ENCODE measurements around the gene IFNLR1.

Gene IFNLR1

DNA sequence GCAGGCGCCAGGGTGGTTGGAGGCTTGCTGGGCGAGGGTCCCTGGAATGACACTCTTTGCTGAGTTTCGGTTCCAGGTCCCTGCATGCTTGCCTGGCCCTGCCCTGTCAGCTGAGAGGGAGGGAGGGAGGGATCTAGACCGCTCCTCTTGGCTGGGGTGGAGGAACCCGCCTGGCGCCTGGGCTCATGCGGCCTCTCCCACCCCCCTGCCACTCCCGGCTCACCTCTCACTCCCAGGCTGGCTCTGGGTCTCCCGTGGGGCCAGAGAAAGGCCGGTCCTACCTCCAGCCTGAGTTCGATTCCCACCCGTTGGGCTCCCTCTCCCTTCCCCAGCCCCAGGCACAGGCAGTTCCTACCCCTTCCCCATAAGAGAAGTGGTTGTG lies 19.0 kb upstream of the IFNLR1 start:
- no peak for DNase-seq (ENCODE audit: low read depth in 2 of 2)

DNA sequence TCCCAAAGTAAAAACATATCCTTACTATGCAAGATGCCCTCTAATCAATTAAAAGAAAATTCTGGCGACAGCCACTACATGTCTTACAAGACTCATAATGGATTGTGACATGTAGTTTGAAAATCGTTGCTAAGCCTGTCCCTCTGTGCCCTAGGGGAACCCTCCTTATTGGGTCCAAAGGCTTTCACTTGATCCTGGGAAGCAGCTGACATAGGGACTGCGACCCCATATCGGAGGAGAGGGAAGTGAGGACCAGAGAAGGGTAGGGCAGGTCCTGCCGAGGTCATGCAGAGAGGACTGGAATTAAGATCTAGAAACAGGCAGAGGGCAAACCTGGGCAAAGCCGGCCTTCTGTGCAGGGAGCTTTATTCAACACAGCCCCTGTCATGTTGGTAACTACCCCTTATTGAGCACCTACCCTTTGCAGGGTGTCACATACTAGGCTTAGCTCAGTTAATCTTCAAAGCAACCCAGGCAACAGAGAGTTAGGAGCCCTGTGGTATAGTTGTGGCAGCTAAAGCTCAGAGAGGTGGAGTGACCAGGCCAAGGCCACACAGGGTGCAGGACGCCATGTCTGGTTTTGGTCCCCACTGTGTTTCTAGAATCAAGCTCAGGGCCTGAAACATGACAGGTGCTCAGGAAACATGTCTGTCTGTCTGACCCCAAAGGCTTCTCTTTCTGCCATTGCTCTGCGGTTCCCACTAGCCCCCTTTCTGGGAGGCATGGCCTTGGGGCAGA lies 18.4 kb upstream of the IFNLR1 start:
- DNase-seq (ENCODE audit: low read depth in 2 of 2), result no peak

DNA sequence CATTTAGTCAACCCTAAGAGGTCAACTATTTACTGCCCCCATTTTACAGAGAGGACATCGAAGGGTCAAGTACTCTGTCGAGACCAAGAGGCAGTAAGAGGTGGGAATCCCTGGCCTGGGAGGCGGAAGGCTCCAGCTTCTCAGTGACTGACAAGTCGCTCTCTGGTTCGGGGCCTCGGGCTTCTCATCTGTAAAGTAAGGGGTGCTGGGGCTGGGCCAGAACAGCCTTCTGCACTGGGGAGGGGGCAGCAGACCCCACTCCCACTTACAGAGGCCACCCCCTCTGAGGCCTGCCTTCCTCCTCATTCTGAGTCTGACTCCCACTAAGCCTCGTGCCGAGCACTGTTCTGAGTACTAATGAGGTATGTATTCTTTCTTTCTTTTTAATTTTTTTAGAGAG lies 17.0 kb upstream of the IFNLR1 start:
- no peak for DNase-seq (ENCODE audit: low read depth in 2 of 2)

GRCh38 chr1:24203404-24203803 lies 16.3 kb upstream of the IFNLR1 start:
- DNase-seq (ENCODE audit: low read depth in 2 of 2), result no peak

- no peak for DNase-seq (ENCODE audit: low read depth in 2 of 2)
Observed at GRCh38 chr1:24202987-24203386, 15.9 kb upstream of the IFNLR1 start.

DNA sequence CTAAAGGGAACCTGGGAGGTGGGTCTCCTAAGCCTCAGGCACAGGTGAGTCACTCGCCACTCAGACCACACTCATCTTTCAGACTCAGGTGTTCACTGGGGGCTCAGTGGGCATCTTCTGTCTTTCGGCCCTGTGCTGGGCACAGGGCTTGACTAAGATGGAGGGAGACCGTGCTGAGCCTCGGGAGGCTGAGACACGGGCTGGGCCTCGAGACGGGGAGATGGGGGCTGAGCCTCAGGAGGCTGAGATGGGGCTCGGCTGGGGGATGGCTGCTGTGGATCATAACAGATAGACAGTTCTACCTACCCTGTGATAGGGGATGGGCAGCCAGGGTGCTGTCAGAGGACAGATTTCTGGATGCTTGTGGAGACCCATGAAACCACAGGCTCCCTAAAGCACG lies 15.5 kb upstream of the IFNLR1 start:
- DNase-seq (ENCODE audit: low read depth in 2 of 2), result no peak

- DNase-seq (ENCODE audit: low read depth in 2 of 2), result peak in 1 of 2 donors; percentile 32
Observed at GRCh38 chr1:24201941-24202440, 14.9 kb upstream of the IFNLR1 start.

DNA sequence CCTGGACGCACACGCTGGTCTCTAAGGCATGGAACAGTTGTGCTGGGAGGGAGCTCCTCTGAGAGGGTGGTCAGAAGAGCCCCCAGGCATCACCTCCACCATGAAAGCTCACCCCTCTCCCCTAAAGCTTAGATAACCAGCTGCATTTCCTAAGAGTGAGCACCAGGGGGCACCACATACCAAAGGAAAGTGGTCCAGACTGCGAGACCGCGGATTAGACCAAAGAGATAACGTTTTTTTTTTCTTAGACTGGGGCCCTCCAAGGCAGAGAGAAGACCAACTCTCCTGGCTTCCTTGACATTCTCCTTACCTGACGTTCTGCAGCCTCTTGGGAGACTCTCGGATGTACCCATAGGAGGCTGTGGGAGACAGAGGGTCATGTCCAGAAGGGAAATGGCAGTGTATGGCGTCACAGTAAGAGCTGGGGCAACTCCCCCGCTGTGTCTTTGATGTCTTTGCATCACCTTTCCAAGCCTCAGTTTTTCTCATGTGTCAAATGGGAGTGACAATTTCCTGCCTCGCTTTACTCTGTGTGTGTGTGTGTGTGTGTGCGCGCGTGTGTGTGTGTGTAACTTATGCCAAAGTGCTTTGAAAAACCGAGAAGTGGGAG lies 12.3 kb upstream of the IFNLR1 start:
- DNase-seq (ENCODE audit: low read depth in 2 of 2), result peak; percentile 52 to 62

DNA sequence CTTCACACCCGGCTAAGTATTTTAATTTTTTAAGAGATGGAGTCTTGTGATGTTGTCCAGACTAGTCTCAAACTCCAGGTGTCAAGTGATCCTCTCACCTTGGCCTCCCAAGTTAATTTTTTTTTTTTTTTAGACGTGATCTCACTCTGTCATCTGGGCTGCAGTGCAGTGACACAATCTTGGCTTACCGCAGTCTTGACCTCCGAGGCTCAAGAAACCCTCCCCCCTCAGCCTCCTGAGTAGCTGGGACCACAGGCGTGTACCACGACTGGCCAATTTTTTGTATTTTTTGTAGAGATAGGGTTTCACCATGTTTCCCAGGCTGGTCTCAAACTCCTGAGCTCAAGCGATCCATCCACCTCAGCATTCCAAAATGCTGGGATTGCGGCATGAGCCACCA lies 11.7 kb upstream of the IFNLR1 start:
- no peak for DNase-seq (ENCODE audit: low read depth in 2 of 2)

DNA sequence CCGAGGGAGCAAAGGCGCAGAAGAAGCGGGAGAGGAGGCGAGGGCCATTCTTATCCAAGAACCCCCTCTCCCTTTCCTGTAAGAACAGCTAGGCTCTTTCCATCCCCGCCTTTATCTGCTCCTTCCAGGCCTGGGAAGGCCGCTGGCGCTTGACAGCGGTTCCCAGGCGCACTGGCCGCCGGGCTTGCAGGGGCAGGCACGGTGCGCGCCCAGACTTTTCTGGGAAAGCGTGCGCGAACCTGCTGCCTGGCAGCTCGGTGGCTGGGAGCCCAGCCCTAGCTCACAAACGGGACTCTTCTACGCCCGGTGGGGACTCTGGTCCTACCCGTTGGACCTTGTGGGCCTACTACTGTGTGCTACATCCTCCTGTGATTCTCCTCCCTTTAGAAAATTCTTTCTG lies 8.8 kb upstream of the IFNLR1 start:
- DNase-seq (ENCODE audit: low read depth in 2 of 2), result no peak

- DNase-seq (ENCODE audit: low read depth in 2 of 2), result no peak
Observed at GRCh38 chr1:24195136-24195535, 8.0 kb upstream of the IFNLR1 start.

DNA sequence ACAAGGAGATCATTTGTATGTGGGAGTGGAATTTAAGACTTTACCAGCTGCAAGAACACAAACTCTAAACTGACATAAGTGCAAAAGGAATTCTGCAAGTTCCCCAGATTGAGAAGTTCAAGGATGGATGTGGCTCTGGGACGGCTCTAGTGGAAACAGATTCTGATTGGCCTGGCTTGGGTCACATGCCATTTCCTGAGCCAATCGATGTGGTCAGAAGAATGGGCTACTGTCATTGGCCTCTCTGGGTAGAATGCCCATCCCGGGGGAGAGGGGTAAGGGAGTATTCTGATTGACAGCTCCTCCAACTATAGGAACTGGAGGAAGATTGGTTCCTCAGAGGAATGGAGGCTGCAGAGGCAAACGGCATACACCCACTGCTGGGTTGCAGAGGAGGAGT lies 6.0 kb upstream of the IFNLR1 start:
- no peak for DNase-seq (ENCODE audit: low read depth in 2 of 2)

DNA sequence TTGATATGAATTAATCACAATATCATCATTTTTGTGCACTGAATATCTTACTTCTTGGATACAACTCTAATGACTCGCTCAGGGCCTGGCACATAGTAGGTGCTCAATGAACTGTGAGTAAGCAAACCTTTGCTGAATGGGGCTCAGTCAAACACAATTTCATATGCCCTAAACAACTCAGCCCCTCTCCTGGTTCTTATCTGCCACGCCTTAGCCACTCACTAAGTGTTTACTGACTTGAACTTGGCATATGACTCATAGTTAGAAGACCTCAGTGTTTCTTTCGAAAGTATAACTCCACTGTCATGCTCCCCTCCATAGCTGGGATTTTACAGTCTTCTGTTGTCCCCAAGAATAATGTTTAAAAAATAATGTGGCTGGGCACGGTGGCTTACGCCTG lies 4.8 kb upstream of the IFNLR1 start:
- DNase-seq (ENCODE audit: low read depth in 2 of 2), result no peak

DNA sequence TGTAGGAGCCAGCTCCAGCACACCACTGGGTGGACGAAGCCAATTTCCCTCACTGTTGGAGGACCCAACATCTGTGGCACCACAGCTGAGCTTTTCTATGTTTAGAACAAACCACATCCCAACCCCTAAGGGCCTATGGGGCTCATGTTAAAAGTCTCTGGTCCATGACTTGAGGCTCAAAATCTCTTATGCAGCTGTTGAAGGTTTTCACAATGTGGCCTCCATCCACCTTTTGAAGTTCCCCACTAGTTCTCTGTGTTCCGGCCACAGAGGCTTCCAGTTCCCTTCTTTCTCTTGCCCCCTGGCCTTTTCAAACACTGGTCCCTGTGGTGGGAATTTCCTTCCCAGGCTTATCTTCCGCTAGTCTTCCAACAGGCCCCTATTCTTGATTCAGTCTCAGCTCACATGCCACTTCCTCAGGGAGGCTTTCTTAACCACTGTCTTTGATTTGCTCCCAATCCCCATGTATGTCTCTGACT lies 3.9 kb upstream of the IFNLR1 start:
- DNase-seq (ENCODE audit: low read depth in 2 of 2), result no peak

DNA sequence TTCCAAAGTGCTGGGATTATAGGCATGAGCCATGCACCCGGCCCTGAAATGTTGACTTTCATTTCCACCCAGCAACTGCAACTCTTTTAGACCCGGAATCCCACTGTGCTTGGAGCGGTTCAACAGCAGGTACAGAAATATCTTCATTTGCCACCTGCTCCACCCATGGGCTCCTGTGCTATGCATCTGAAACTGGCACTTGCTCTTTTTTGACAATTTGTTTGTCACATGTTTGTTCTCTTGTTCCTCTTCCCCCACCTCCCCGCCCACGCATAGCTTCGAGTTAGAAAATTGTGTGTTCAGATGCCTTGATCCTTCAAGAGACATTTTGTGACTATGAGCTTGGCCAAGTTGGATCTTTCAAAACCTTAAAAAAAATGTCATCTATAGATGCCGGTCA lies 2.4 kb upstream of the IFNLR1 start:
- no peak for DNase-seq (ENCODE audit: low read depth in 2 of 2)

DNA sequence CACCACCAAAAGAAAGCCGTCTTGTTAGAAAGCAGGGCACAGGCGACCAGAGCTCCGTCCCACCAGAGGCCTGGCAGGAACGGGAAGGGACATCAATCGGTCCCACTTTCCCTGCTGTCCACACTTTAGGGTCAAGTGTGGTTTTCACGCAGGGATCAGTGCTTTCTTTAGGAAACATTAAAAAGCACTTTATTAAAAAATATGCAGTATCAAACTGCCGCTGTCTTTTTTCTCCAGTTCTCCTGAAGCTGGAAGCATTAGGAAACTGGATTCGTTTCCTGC lies 437 bp downstream of the IFNLR1 start:
- DNase-seq (ENCODE audit: low read depth in 2 of 2), result no peak

DNA sequence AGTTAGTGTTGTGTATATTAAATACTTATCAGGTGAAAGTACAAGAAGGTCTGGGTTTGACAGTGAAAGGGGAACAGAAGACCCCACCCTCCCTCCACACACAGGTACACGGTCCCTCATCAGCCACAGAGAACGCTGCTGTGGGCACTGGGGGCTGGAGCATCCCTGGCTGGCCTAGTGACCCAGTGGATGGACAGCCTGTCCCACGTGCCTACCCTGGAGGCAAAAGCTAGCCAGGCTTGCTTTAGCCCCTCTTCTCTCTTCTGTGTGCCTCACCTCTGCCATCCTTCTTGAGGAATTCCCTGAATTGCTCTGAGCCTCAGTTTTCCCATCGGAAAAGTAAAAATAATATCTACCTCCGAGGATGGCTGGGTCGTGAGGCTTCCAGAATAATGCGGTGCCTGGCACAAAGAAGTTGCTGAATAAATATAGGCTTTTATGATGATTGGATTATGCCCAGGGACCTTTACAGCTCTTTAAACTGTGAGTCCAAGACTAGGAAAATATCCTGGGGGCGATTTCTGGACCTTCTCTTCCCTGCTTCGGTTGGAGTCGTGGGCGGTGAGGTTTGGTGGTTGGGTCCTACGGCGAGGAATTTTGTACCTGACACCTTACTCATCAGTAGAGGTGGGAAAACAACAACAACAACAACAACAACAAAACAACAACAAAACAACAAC lies 918 bp downstream of the IFNLR1 start:
- no peak for DNase-seq (ENCODE audit: low read depth in 2 of 2)

DNA sequence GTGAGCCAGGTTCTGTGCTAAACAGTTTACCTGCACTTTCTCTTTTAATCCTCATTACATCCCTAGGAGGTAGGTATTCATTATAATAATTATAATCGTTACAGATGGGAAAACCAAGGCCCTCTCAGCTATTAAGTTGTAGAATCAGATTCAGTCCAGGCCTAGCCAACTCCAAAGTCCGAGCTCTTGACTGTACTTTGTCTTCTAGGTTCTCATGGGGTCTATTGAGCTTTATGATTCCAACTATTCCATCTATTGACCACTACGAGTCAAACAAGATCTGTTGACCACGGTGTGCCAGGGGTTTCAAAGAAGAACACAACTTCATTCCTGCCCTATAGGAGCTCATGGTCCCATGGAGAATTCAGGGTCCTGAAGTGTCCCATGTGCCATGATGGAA lies 2.0 kb downstream of the IFNLR1 start:
- no peak for DNase-seq (ENCODE audit: low read depth in 2 of 2)

DNA sequence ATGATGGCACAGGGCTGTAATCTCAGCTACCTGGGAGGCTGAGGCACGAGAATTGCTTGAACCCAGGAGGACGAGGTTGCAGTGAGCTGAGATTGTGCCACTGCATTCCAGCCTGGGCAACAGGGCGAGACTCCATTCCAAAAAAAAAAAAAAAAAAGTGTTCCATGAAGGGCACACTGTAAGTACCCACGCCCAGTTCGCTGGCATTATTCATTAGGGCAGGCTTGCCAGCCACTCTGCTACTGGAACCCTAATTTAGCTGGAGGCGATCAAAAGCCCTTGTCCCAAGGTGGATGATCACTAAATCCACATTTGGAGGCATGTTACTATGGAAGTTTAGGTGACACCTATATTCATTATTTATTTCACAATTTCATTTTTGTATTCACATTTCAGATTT lies 5.0 kb downstream of the IFNLR1 start:
- DNase-seq (ENCODE audit: low read depth in 2 of 2), result no peak

DNA sequence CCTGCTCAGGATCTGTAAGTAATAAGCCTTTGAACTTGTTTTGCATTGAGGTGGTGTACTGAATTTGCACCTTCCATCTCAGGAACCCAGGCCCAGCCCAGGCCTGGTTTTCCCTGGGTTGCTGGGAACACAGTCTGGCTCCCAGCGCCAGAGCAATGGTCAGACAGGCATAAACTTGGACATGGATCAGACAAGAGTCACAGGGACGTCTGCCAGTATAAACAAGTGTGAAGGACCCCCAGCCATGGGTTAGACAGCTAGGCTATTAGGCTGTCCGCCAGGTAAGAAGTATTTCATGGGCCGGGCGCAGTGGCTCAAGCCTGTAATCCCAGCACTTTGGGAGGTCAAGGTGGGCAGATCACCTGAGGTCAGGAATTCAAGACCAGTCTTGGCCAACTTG lies 5.5 kb downstream of the IFNLR1 start:
- no peak for DNase-seq (ENCODE audit: low read depth in 2 of 2)

GRCh38 chr1:24180676-24181075 lies 6.4 kb downstream of the IFNLR1 start:
- DNase-seq (ENCODE audit: low read depth in 2 of 2), result no peak

DNA sequence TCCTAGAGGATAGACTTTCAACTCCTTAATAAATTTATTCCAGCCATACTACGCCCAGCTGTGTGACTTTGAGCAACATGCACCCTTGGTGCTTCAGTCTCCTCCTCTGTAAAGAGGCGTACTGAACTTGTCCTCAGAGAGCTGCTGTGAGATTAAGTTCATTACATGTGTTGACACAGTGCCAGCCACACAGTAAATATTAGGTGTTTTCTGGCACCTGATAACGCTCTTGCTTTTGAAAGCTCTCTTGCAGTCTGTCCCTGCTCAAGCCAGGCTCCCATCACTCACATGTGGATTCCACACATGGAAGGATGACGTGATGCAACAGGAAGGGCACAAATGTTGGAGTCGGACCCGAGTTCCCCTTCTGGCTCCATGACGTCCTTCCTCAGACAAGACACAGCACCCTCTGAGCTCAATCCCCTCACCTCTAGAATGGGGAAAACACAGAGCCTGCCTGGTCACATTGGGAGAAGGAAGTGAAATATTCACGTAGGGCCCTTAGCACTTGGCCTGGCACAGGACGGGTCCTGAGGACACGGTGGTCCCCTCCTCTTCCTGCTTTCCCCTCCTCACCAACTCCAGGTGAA lies 7.7 kb downstream of the IFNLR1 start:
- DNase-seq (ENCODE audit: low read depth in 2 of 2), result no peak

DNA sequence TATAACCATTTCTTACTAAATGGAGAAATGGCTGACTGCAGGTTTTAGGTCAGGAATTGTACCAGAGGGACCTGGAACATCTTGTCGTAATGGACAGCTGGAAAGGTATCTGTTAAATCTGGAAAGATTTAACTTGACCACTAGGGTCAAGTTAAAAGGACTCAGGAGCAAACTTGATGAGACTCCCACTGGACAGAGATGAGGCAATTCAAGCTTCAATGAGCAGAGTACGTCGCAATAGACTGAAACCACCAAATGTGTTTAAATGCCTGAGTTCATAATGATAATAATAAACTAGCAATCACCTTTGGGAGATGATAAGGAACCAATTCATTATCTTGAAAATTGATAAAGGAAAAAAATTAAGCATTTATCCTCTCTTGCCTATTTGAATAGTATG lies 8.7 kb downstream of the IFNLR1 start:
- no peak for DNase-seq (ENCODE audit: low read depth in 2 of 2)
